ENCODE data around the gene AIDA.
"Not testable (repeated sequence)": the region's sequence is repeated elsewhere in the genome, so short reads cannot be mapped to it uniquely, and the experiment has no call there.

AIDA gene

GRCh38 chr1:222712253-222713090 is at the start of gene AIDA, which contains the start of gene BROX:
TSS of gene AIDA (minus strand) at chr1:222712491. CDS start at chr1:222712317, 174 bp downstream.
TSS of gene BROX (plus strand) at chr1:222712564. CDS start at chr1:222715700, 3,136 bp downstream.
- peak; percentile 46 for DNase-seq

- DNase-seq, result no peak
Measured at GRCh38 chr1:222761083-222761482, 48.8 kb upstream of the AIDA start.

- no peak for DNase-seq
Measured at GRCh38 chr1:222759451-222760035, 47.3 kb upstream of the AIDA start.

- DNase-seq, result no peak
Measured at GRCh38 chr1:222757646-222758268, 45.5 kb upstream of the AIDA start.

GRCh38 chr1:222754366-222755139 is 42.3 kb upstream of the AIDA start:
- DNase-seq, result no peak

- DNase-seq, result no peak
Measured at GRCh38 chr1:222751255-222751654, 39.0 kb upstream of the AIDA start.

GRCh38 chr1:222750651-222751050 is 38.4 kb upstream of the AIDA start:
- DNase-seq, result no peak

GRCh38 chr1:222749927-222750326 is 37.6 kb upstream of the AIDA start:
- no peak for DNase-seq

- not testable (repeated sequence) for DNase-seq
Measured at GRCh38 chr1:222741630-222742457, 29.6 kb upstream of the AIDA start.

- no peak for DNase-seq
Measured at GRCh38 chr1:222739929-222740328, 27.6 kb upstream of the AIDA start.

- no peak for DNase-seq
Measured at GRCh38 chr1:222739465-222739864, 27.2 kb upstream of the AIDA start.

- DNase-seq, result no peak
Measured at GRCh38 chr1:222736972-222737371, 24.7 kb upstream of the AIDA start, which contains the start of gene FAM177B. TSS of gene FAM177B (plus strand) at chr1:222737202. CDS start at chr1:222746546, 9,344 bp downstream.

- DNase-seq, result no peak
Measured at GRCh38 chr1:222736470-222736869, 24.2 kb upstream of the AIDA start.

GRCh38 chr1:222734740-222735139 is 22.4 kb upstream of the AIDA start:
- DNase-seq, result no peak

- no peak for DNase-seq
Measured at GRCh38 chr1:222732216-222733159, 20.2 kb upstream of the AIDA start.

- no peak for DNase-seq
Measured at GRCh38 chr1:222730866-222731265, 18.6 kb upstream of the AIDA start.

- DNase-seq, result no peak
Measured at GRCh38 chr1:222728746-222729145, 16.5 kb upstream of the AIDA start.

- no peak for DNase-seq
Measured at GRCh38 chr1:222716393-222716792, 4.1 kb upstream of the AIDA start.

- DNase-seq, result peak; percentile 82
Measured at GRCh38 chr1:222713091-222713961, 1.0 kb upstream of the AIDA start.
